Measurements from ENCODE around the gene CPNE7.

CPNE7 gene

GRCh38 chr16:89541792-89542191, 33.8 kb upstream of the CPNE7 start:
- no peaks in the 10 kb centered on the region; the same call in 1 of the 2 replicates for H4K20me1 ChIP-seq (ENCODE audit: insufficient read depth, low read length)
- H3K79me2 ChIP-seq (ENCODE audit: low read length), result no peaks in the 10 kb centered on the region
- H3K27me3 ChIP-seq (ENCODE audit: low read depth, low read length), result no peaks in the 10 kb centered on the region
- TF ChIP-seq EZH2phosphoT487 (IDR thresholded peaks at IDR 0.05; ENCODE audit: low read depth) (no peak), CTCF (IDR thresholded peaks at IDR 0.05; ENCODE audit: low read depth, low read length) (no peak)
- H3K9me3 ChIP-seq (ENCODE audit: insufficient read depth, low read length), result no peaks in the 10 kb centered on the region
- H3K4me3 ChIP-seq (ENCODE audit: low read length), result no peak overlapping the region
- no peak overlapping the region for H3K9ac ChIP-seq (ENCODE audit: low read length)
- H3K27ac ChIP-seq (ENCODE audit: low read length), result no peak overlapping the region
- peaks cover 11% of the 10 kb centered on the region for H3K36me3 ChIP-seq (replicated peaks; ENCODE audit: low read depth, low read length)
- no peaks in the 10 kb centered on the region for H3K4me1 ChIP-seq (ENCODE audit: low read length)
- H3K4me2 ChIP-seq (ENCODE audit: low read length), result no peak overlapping the region
- no peak overlapping the region for H2AFZ ChIP-seq (ENCODE audit: low read depth, low read length)

DNA sequence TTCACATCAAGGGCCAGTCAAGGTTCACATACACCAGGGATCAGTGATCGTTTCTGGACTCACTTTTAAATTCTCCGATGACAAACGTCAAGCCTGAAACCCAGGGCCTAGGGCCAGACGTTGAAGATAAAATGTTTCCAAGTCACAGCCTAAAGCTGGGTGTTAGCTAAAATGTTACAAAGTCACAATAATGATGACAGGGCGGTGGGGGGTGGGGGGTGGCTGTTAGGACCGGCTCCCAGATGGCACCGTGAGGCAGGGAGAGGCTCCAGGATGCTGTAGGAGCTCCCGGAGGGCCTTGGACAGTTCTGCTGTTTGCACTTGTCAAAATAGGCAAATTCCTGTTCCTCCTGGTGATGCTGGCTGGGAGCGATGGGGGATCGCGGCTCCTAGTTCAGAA, 31.4 kb upstream of the CPNE7 start:
- H3K36me3 ChIP-seq (replicated peaks; ENCODE audit: low read depth, low read length), result peaks cover 12% of the 10 kb centered on the region
- H3K27ac ChIP-seq (ENCODE audit: low read length), result no peak overlapping the region
- H3K27me3 ChIP-seq (ENCODE audit: low read depth, low read length), result no peaks in the 10 kb centered on the region
- no peak overlapping the region for H3K4me3 ChIP-seq (ENCODE audit: low read length)
- TF ChIP-seq EZH2phosphoT487 (IDR thresholded peaks at IDR 0.05; ENCODE audit: low read depth) (no peak), CTCF (IDR thresholded peaks at IDR 0.05; ENCODE audit: low read depth, low read length) (no peak)
- H3K9me3 ChIP-seq (ENCODE audit: insufficient read depth, low read length), result no peaks in the 10 kb centered on the region
- no peak overlapping the region for H3K9ac ChIP-seq (ENCODE audit: low read length)
- H3K79me2 ChIP-seq (ENCODE audit: low read length), result no peaks in the 10 kb centered on the region
- H4K20me1 ChIP-seq (ENCODE audit: insufficient read depth, low read length), result no peaks in the 10 kb centered on the region; the same call in 1 of the 2 replicates
- H3K4me1 ChIP-seq (ENCODE audit: low read length), result no peaks in the 10 kb centered on the region
- no peak overlapping the region for H3K4me2 ChIP-seq (ENCODE audit: low read length)
- no peak overlapping the region for H2AFZ ChIP-seq (ENCODE audit: low read depth, low read length)

DNA sequence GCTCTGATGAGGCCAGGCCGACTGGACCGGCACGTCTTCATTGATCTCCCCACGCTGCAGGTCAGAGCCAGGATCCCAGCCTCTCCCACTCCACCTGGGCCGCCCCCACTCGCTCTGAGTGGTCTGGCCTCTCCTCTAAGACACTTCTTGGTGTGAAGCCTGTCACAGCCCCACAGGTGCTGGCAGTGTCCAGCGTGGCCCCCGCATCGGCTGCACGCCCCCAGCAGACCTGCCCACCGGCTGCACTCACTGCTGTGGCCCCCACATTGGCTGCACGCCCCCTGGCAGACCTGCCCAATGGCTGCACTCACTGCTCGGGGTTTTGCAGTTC, 30.9 kb upstream of the CPNE7 start:
- peaks cover 12% of the 10 kb centered on the region for H3K36me3 ChIP-seq (replicated peaks; ENCODE audit: low read depth, low read length)
- no peaks in the 10 kb centered on the region for H3K79me2 ChIP-seq (ENCODE audit: low read length)
- no peak overlapping the region for H3K27ac ChIP-seq (ENCODE audit: low read length)

DNA sequence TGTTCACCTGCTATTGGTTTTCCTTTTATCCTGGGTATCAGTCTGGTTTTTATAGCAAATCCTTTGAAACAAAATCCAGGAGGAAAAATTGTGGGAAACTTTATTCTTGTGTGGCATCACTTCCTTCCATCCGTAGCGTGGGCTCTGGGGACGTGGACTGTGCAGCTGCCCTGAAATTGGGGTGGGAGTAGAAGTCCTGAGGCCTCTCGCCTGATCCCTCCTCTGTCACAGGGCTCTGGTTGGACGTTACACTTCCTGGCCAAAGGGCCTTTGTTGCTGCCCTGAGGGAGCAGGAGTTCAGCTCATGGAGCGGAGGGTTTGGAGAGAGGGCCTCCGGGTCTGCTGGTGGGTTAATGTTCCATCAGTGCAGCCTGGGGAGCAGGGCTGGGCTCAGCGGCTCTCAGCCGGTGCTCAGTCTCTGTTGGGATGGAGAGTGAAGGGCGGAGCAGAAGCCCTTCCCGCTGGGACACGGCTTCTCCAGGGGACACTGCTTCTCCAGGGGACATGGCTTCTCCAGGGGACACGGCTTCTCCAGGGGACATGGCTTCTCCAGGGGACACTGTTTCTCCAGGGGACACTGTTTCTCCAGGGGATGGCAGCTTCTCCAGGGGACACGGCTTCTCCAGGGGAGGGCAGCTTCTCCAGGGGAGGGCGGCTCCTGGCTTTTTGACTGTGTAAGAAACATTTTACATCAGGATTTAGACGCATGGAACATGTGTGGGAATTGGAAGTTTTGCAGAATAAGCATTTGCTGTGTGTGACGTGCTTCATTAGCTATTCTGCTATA, 30.3 kb upstream of the CPNE7 start:
- Histone ChIP-seq H3K79me2 (ENCODE audit: low read length) (no peaks in the 10 kb centered on the region), H4K20me1 (ENCODE audit: insufficient read depth, low read length) (no peaks in the 10 kb centered on the region), H3K9ac (ENCODE audit: low read length) (no peak overlapping the region), H2AFZ (ENCODE audit: low read depth, low read length) (no peak overlapping the region), H3K27me3 (ENCODE audit: low read depth, low read length) (no peaks in the 10 kb centered on the region), H3K36me3 (replicated peaks; ENCODE audit: low read depth, low read length) (peaks cover 12% of the 10 kb centered on the region), H3K4me2 (ENCODE audit: low read length) (no peak overlapping the region), H3K4me1 (ENCODE audit: low read length) (no peaks in the 10 kb centered on the region), H3K4me3 (ENCODE audit: low read length) (no peak overlapping the region), H3K27ac (ENCODE audit: low read length) (no peak overlapping the region), H3K9me3 (ENCODE audit: insufficient read depth, low read length) (no peaks in the 10 kb centered on the region)
- TF ChIP-seq EZH2phosphoT487 (IDR thresholded peaks at IDR 0.05; ENCODE audit: low read depth) (no peak), CTCF (IDR thresholded peaks at IDR 0.05; ENCODE audit: low read depth, low read length) (no peak)

More for the DNA sequence above, 30.9 kb upstream of the CPNE7 start:
- Histone ChIP-seq H3K9me3 (ENCODE audit: insufficient read depth, low read length) (no peaks in the 10 kb centered on the region), H4K20me1 (ENCODE audit: insufficient read depth, low read length) (no peaks in the 10 kb centered on the region; the same call in 1 of the 2 replicates), H3K4me1 (ENCODE audit: low read length) (no peaks in the 10 kb centered on the region), H3K27me3 (ENCODE audit: low read depth, low read length) (no peaks in the 10 kb centered on the region), H3K4me3 (ENCODE audit: low read length) (no peak overlapping the region), H3K9ac (ENCODE audit: low read length) (no peak overlapping the region), H3K4me2 (ENCODE audit: low read length) (no peak overlapping the region), H2AFZ (ENCODE audit: low read depth, low read length) (no peak overlapping the region)
- TF ChIP-seq CTCF (IDR thresholded peaks at IDR 0.05; ENCODE audit: low read depth, low read length) (no peak), EZH2phosphoT487 (IDR thresholded peaks at IDR 0.05; ENCODE audit: low read depth) (no peak)
